Gastroesophageal sphincter (tissue), 4 donors: Measurements from ENCODE around the gene LDLRAD2. TPM values are rescaled to one million over a fixed set of nuclear protein-coding genes. Genes with fewer than 3 reads are reported as not detected.

Experiments
- ATAC-seq: fragments of 150-250 bp; one replicate; pipeline ENCODE4 v1.9.1; 2016; ENCODE audit warnings: mild to moderate bottlenecking, moderate library complexity
- H3K27ac ChIP-seq, 4 donors: fragments of 200-600 bp; sonication (generic) in 3 of 4; 1 replicate in 3 of 4; 2 replicates in 1 of 4; pipeline ENCODE4 v1.5.1; 2016 to 2019
- H3K27me3 ChIP-seq: fragments of 200-600 bp; sonication (generic); one replicate; pipeline ENCODE4 v1.5.1; 2019
- H3K36me3 ChIP-seq, 2 donors: fragments of 200-600 bp; sonication (generic); one replicate each; pipeline ENCODE4 v1.5.1; 2019; ENCODE audit warnings: control low read depth in 1 of 2
- H3K4me1 ChIP-seq, 3 donors: fragments of 200-600 bp; sonication (generic); 1 replicate in 2 of 3; 2 replicates in 1 of 3; pipeline ENCODE4 v1.5.1; 2016 to 2019; ENCODE audit warnings: control low read depth in 2 of 3
- H3K4me3 ChIP-seq, 2 donors: fragments of 200-600 bp; sonication (generic); one replicate each; pipeline ENCODE4 v1.5.1; 2019; ENCODE audit warnings: mild to moderate bottlenecking in 1 of 2, moderate library complexity in 1 of 2
- H3K9me3 ChIP-seq, 3 donors: fragments of 200-600 bp; sonication (generic); one replicate each; pipeline ENCODE4 v1.5.1; 2017 to 2019; ENCODE audit warnings: control low read depth in 2 of 3
- EP300 ChIP-seq: sonication (generic); formaldehyde crosslinking; IDR thresholded peaks from one replicate; pipeline ENCODE4 v1.6.1; 2017; ENCODE audit warnings: antibody characterized with exemption, mild to moderate bottlenecking
- POLR2A ChIP-seq, 2 donors: fragments of 450-650 bp; IDR thresholded peaks; one replicate each; pipeline ENCODE4 v1.6.1; 2017; ENCODE audit warnings: antibody characterized with exemption in 2 of 2, mild to moderate bottlenecking in 2 of 2, moderate library complexity in 1 of 2
- POLR2AphosphoS5 ChIP-seq: sonication (generic); formaldehyde crosslinking; IDR thresholded peaks from one replicate; pipeline ENCODE4 v1.6.1; 2017; ENCODE audit warnings: antibody characterized with exemption
- WGBS, 2 donors: methylation state at CpG; one replicate each; pipeline ENCODE4 v1.1.5; 2018; ENCODE audit warnings: low coverage in 1 of 2; 5-methylcytosine and 5-hydroxymethylcytosine counted together
- total RNA-seq, 4 donors: library from RNA; depleted of rRNA; stranded (reverse); fragments of >200 nt; gene quantifications; one replicate each; pipeline ENCODE4 v1.1.0, GENCODE V29; 2016
- TF ChIP-seq, protein P1 (sequence below), 4 experiments: fragments of 200-600 bp in 2 of 4; fragments of 450-650 bp in 2 of 4; sonication (generic) in 1 of 4; IDR thresholded peaks; one replicate each; pipeline ENCODE4 v1.5.1; 2017 to 2019; ENCODE audit warnings: antibody characterized with exemption in 4 of 4, mild to moderate bottlenecking in 2 of 4, moderate library complexity in 2 of 4

LDLRAD2 gene
- total RNA-seq, 4 donors from 2014 or later = 0.08 TPM; not detected in 3

DNA sequence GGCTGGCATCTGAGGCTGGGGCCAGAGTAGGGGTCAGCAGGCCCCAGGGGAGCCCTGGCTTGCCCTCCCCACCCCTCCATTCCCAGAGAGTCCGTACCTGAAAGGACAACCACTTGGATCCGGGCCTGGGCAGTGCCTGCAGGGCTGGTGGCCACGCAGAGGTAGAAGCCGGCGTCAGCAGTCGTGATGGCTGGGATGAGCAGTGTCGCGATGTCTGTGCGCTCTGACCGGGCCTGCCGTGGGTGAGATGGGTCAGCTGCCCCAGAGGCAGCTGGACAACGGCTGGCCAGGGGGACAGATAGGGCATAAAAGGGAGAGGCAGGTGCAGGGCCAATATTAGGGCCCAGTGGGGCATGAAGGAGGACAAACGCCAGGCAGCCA, 42.7 kb downstream of the LDLRAD2 start:
- no peak for ATAC-seq
- H3K27me3 ChIP-seq = no peaks in the 10 kb centered on the region
- peaks cover 0 to 100% of the 10 kb centered on the region in 2 donors for H3K36me3 ChIP-seq
- peak overlapping the region in 3 of 4 donors; percentile 33 to 49 (median 38) for H3K27ac ChIP-seq
- TF ChIP-seq, protein P1, sequence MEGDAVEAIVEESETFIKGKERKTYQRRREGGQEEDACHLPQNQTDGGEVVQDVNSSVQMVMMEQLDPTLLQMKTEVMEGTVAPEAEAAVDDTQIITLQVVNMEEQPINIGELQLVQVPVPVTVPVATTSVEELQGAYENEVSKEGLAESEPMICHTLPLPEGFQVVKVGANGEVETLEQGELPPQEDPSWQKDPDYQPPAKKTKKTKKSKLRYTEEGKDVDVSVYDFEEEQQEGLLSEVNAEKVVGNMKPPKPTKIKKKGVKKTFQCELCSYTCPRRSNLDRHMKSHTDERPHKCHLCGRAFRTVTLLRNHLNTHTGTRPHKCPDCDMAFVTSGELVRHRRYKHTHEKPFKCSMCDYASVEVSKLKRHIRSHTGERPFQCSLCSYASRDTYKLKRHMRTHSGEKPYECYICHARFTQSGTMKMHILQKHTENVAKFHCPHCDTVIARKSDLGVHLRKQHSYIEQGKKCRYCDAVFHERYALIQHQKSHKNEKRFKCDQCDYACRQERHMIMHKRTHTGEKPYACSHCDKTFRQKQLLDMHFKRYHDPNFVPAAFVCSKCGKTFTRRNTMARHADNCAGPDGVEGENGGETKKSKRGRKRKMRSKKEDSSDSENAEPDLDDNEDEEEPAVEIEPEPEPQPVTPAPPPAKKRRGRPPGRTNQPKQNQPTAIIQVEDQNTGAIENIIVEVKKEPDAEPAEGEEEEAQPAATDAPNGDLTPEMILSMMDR (IDR thresholded peaks at IDR 0.05) = no peak
- TF ChIP-seq POLR2AphosphoS5 = no peak
- no peak for TF ChIP-seq POLR2A (IDR thresholded peaks at IDR 0.05)
- TF ChIP-seq EP300 = no peak
- no peak overlapping the region for H3K4me3 ChIP-seq
- no CpG with 5 or more reads among the region's 13 CpGs for WGBS, 2 donors
- H3K9me3 ChIP-seq = no peaks in the 10 kb centered on the region
- peaks cover 0 to 7% (median 0%) of the 10 kb centered on the region in 3 donors for H3K4me1 ChIP-seq

DNA sequence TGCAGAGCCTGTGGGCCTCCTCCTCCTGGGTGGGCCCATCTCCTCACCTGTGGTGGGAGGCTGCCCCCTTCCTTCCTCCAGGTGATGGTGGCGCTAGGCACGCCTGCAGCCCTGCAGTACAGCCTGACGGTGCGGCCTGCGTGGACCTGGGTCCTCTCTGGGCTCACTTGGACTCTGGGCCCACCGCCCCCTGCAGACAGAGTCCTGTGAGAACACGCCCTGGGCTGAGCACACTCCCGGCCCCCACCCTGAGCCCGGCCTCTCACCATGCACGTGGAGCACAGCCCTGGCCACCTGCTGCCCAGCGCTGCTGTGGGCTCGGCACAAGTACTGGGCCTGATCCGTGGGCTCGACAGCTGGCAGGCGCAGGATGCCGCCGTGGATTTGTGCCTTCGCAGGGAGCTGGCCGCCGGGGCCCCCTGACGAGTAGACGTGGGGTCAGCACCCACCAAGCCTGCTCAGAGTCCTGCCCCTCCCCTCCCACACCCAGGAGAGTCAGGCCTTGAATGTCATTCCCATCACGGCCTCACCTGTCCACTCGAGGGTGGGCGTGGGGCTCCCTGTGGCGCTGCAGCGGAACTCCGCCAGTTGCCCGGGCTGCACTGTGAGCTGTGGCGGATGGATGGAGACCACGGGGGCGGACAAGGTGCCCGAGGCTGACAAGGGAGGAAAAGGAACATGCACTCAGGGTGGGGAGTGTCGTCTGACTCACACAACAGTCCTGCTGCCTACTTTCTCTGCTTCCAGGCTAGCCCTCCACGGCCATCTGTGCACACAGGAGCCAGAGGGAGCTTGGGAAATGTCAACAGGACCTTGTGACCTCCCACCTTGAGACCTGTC, 43.4 kb downstream of the LDLRAD2 start:
- H3K4me1 ChIP-seq = peaks cover 0 to 7% (median 0%) of the 10 kb centered on the region in 3 donors
- TF ChIP-seq, protein P1 (IDR thresholded peaks at IDR 0.05) = no peak
- peaks cover 0 to 100% of the 10 kb centered on the region in 2 donors for H3K36me3 ChIP-seq
- ATAC-seq = no peak
- H3K9me3 ChIP-seq = no peaks in the 10 kb centered on the region
- peak overlapping the region in 3 of 4 donors; percentile 33 to 81 (median 49) for H3K27ac ChIP-seq
- WGBS, 2 donors = 67 to 79% methylated on average over 7 to 11 of the region's 35 CpGs
- H3K4me3 ChIP-seq = no peak overlapping the region
- no peaks in the 10 kb centered on the region for H3K27me3 ChIP-seq

DNA sequence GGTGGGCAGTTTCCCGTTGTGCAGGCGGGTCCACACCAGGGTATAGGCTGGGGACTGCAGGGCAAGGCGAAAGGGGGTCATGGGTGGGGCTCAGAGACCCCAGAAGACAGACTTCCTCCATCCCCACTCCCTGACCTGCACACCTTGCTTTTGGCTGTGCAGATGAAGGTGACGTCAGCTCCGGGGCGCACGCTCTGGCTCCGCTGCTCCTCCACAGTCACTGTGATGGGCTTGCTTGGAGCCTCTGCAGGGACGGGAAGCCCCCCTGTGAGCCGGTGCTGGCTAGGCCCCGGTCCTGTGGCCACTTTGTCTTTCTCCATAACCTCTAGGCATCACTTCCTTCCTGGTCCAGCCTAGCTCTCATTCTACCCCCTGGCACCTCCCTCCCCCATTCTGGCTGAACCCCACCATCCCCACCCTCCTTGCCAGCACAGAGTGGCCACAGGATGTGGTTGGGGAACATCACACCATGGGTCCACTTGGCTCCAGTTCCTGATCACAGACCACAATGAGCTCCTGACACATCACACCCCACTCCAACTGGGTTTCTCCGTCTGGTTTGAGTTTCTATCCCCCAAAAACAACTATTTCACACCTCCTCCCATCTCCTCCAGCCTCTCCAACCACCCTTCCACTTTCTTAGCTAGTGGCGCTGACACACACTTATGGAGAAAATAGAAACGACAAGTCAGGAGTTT, 45.2 kb downstream of the LDLRAD2 start:
- peaks cover 0 to 100% of the 10 kb centered on the region in 2 donors for H3K36me3 ChIP-seq
- H3K27me3 ChIP-seq = no peaks in the 10 kb centered on the region
- peaks cover 0 to 17% (median 0%) of the 10 kb centered on the region in 3 donors for H3K4me1 ChIP-seq
- no peak overlapping the region for H3K4me3 ChIP-seq
- no peaks in the 10 kb centered on the region for H3K9me3 ChIP-seq
- H3K27ac ChIP-seq = peak overlapping the region in 3 of 4 donors; percentile 26 to 81 (median 46)
- WGBS, 2 donors = 65 to 87% methylated on average over 7 to 11 of the region's 14 CpGs
- no peak for ATAC-seq
- TF ChIP-seq, protein P1 (IDR thresholded peaks at IDR 0.05) = no peak
- TF ChIP-seq EP300 (no peak), POLR2A (IDR thresholded peaks at IDR 0.05) (no peak), POLR2AphosphoS5 (no peak)

DNA sequence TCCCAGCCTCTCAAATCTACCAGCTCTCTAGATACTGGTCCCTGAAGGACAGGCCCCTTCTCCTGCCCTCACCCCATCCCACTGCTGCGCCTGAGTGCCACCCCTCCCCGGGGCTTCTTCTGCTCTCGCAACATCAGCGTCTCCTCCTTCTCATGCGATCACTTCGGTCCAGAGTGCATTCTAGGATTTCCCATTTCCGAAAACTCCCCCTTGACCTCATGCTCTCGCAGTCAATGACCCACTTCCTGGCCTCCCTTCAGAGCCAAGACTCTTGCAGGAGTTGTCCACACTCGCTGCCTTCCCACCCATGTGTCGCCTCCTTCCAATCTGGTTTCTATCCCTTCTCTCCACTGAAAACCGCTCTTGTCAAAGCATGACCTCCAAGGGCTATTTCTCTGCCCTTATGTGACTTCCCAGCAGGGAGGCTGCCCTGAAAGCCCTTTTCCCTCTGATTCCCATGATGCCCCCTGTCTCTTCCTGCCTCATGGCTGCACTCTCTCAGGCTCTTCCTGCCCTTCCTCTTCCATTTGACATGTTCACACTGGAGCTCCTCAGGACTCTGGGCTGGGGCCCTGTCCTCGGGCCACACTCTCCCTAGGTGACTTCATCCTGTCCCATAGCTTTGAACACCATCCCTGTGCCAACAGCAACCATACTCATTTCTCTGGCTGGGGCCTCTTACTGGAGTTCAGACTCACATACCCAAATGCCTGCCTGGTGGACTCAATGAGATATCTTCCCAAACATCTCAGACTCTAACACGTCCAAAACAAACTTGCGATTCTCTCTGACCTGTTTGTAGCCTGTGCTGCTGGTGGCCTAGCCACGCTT, 46.0 kb downstream of the LDLRAD2 start:
- TF ChIP-seq, protein P1 (IDR thresholded peaks at IDR 0.05) = no peak
- no peak for TF ChIP-seq EP300
- no peak for TF ChIP-seq POLR2A (IDR thresholded peaks at IDR 0.05)
- TF ChIP-seq POLR2AphosphoS5 = no peak
- Histone ChIP-seq H3K36me3 (peaks cover 0 to 98% of the 10 kb centered on the region in 2 donors), H3K4me3 (no peak overlapping the region), H3K27ac (peak overlapping the region in 3 of 4 donors; percentile 26 to 81 (median 46)), H3K4me1 (peaks cover 0 to 21% (median 0%) of the 10 kb centered on the region in 3 donors), H3K9me3 (no peaks in the 10 kb centered on the region), H3K27me3 (no peaks in the 10 kb centered on the region)
- ATAC-seq = no peak
- WGBS, 2 donors = 69 to 74% methylated on average over 12 to 13 of the region's 15 CpGs
